Activated T-cell treated with anti-CD3 and anti-CD28 coated beads, Interleukin-2, amount 50 U/mL, for 1 hour (primary cell): Measurements from ENCODE around the gene BCL11A.

ENCODE experiments used
- DNase-seq: peaks from one replicate; pipeline ENCODE4 v3.0.0-alpha.2; 2020

Gene BCL11A

DNA sequence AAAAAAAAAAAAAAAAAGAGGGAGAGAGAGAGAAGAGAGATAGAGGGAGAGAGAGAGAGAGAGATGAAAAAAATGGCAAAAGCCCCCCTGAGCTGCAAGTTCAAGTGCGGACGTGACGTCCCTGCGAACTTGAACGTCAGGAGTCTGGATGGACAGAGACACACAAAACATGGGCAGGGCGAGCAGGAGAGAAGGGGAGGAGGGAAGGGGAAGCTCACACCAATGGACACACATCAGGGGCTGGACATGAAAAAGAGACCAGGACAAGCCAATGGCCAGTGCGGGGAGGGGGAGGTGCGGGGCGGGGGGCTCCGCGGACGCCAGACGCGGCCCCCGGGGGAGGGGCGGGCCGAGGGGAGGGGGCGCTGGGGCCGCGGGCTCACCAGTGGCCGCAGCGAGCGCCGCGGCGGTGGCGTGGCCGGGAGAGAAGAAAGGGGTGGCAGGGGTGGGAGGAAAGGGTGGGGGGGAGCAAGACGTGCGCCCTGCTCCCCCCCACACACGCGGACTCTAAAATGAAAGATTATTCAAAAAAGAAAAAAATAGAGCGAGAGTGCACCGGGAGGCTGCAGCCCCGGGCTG, at the start of gene BCL11A:
Gene BCL11A (minus strand): TSS at position 160 of the 579 bp plus-strand sequence. CDS start 384 bp downstream, outside the sequence.
- DNase-seq = no peak

GRCh38 chr2:60602828-60603532, 49.5 kb upstream of the BCL11A start:
- DNase-seq = no peak

GRCh38 chr2:60602388-60602787, 48.9 kb upstream of the BCL11A start:
- no peak for DNase-seq

GRCh38 chr2:60598271-60598670, 44.8 kb upstream of the BCL11A start:
- DNase-seq = no peak

- DNase-seq = no peak
These were observed 43.9 kb upstream of the BCL11A start for GRCh38 chr2:60597346-60597745.

- no peak for DNase-seq
These were observed 43.0 kb upstream of the BCL11A start for GRCh38 chr2:60596411-60596810.

GRCh38 chr2:60595953-60596352, 42.5 kb upstream of the BCL11A start:
- no peak for DNase-seq

DNA sequence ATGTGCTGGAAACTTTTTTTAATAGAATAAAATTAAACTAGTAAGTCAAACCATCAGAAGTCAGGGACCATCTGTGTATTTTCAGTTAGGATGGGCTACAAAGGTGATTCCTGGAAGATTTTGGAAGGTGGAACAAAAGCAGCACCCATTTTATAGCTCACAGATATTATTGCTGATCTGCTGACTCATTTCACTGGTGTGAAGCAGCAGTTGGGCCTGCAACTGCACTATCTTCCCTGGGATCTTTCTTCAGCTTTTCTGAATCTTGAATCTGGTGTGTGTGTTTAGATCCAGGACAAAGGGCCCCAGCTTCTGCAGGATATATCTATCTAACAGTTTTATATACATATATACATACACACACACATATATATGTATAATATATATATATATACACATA, 35.6 kb upstream of the BCL11A start:
- DNase-seq = no peak

GRCh38 chr2:60586081-60586480, 32.6 kb upstream of the BCL11A start:
- no peak for DNase-seq

GRCh38 chr2:60585276-60585675, 31.8 kb upstream of the BCL11A start:
- no peak for DNase-seq

DNA sequence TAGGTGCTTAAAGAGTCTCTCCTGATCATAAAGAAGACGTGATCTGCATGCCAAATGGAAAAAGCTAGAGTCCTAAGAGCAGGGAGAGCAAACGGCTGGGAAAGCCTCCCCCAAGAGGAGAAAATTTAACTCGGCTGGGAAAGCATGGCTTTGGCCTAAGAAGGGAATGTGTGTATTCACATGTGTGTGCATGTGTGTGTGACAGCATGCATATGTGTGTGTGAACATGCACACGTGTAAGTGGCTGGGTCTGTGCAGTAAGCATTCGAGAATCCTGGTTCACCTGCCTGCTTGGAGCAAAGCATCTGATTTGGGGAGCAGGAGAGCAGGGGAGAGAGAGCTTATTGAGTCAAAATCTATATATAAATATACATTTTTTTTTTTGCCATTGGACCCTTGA, 30.1 kb upstream of the BCL11A start:
- DNase-seq = no peak

DNA sequence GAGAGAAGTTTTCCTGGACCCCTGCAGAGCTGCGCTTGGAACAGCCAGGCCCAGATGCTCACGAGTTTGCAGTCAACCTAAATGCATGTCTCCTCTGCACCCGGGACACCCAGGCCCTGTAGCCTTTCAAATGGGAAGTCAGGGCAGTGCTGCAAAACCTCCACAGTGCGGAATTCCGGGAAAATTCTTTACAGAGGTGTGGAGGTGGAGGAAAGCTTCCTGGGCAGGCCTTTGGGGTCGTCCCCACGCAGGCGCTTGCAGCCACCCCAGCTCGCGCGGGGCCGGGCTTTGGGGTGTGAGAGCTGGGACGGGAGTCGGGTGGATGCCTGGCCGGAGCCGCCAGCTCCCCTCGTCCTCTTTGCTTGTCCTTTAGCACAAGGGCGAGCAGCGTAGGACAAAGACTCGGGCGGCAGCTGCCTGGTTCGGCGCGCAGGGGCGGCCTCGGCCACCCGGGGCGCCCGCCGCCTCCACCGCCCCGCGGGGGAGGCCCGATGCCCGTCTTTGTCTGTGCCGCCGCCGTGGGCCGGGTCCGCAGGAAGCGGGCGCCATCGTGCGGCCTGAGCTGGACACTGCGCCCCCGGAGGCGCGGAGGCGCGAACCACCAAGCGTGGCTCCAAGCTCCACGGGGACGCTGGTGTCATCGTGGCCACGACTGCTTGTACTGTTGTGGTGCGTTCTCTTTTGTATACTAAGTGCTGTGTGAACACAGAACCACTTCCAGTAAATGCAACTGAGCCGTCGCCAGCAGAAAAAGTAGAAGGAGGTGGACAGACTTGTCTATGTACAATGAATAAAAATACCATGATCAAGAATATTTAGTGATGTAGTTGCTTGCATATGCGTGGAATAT, 28.2 kb upstream of the BCL11A start:
- peak; percentile 72 for DNase-seq

DNA sequence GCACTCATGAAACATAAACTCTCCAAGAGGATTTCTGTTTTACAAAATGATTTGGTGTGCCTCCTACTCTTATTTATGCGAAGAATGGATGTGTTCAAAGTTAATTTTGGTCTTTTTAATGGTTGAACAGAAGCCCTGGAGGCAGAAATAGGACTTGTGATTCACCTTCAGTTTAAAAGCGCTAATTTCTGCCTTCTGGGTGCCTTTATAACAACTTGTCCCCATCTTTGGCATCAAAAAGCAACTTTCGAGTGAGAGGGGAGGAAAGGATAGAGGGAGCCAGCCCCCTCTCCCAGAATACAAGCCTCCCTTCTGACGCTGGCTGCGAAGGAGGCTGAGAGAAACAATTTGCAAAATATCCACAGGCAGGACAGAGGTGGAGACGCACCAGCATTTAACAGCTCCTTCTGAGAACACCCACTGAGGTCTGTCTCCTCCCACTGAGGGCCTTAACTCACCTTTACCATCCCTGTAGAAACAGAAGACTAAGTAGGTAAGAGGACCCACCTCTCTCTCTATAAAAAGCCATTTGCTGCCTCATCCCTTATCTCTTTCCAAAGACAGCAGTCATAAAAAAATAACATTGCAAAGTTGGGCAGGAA, 24.3 kb upstream of the BCL11A start:
- no peak for DNase-seq

GRCh38 chr2:60573251-60573650, 19.8 kb upstream of the BCL11A start:
- DNase-seq = no peak

GRCh38 chr2:60570251-60570650, 16.8 kb upstream of the BCL11A start:
- DNase-seq = no peak

GRCh38 chr2:60569680-60570111, 16.2 kb upstream of the BCL11A start:
- no peak for DNase-seq

GRCh38 chr2:60567919-60568768, 14.7 kb upstream of the BCL11A start:
- DNase-seq = no peak

- no peak for DNase-seq
These were observed 13.6 kb upstream of the BCL11A start for GRCh38 chr2:60567096-60567495.

DNA sequence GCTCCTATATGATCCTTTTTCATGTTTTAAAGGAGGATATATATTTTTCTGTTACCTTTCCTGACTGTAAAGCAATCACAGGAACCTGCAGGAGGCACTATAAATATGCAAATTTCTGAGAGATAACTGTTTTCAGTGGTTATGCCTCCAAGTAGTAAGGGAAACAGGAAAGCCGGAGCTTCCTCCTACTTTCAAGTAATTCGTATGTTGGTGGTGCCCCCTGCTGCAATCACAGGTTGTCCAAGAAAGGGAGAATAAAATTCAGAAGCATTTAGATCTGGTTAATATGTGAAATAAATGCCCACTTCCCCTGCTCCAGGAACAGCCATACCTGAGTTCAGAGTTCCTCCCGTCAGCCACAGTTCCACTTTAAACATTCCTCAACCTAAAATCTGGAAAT, 12.0 kb upstream of the BCL11A start:
- DNase-seq = no peak

DNA sequence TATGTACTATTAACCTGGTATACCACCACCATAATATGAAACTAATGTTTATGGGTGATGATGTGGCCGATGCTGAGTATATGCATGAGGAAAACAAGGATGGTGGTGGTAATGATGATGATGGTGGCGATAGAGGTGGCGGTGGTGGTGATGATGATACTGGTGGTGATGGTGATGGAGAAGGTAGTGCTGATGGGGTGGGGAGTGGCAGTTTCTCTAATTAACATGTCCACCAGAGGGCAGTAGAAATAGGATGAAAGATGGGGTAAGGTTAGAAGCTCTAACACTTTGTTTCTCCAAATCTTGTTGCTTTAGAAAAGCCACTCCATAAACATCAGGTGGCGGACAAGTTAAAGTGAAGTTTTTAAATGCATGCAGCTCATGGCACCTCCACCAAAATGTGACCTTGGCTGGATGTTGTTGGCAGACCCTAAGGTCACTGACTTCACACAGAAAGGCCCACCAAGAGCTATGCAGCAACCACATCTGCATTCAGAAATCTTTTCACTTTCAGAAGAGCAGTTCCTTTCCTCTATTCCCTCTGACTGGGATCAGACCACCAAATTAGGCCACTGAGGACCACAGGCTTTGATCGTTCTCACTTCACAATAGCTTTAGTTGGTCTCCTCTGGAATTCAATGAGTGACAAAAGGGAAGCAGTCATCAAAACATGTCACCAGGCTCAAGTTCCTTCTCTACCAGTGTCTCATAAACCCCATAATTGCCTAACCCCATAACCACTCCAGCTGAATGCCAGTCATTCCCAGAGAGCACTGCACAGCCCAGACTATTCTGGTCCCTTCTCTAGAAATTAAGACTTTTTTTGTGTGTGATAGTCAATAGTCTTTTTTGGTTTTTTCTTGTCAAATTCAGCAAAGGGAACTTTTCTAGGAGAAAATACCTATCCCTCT, 7.5 kb upstream of the BCL11A start:
- no peak for DNase-seq

- DNase-seq = no peak
These were observed 6.4 kb upstream of the BCL11A start for GRCh38 chr2:60559880-60560279.
